Prostate gland (tissue), 2 donors: ENCODE measurements around the gene CHKA. TPM values are rescaled to one million over a fixed set of nuclear protein-coding genes. Genes with fewer than 3 reads are reported as not detected.

Source experiments
- DNase-seq: peaks from one replicate; pipeline ENCODE4 v3.0.0-alpha.2; 2019; ENCODE audit warnings: low spot score
- H3K27ac ChIP-seq, 2 donors: fragments of 200-600 bp; sonication (generic); 2 replicates each; pipeline ENCODE4 v1.5.1; 2017 to 2019
- H3K27me3 ChIP-seq: fragments of 200-600 bp; sonication (generic); replicated peaks from 2 replicates; pipeline ENCODE4 v1.5.1; 2019; ENCODE audit not compliant: insufficient read depth
- H3K36me3 ChIP-seq, 2 donors: fragments of 200-600 bp; sonication (generic); 1 replicate in 1 of 2; 2 replicates in 1 of 2; pipeline versions ENCODE4 v1.5.1 to v1.8.1; 2017 to 2019
- H3K4me1 ChIP-seq: fragments of 200-600 bp; sonication (generic); replicated peaks from 2 replicates; pipeline ENCODE4 v1.5.1; 2019
- H3K4me3 ChIP-seq, 2 donors: fragments of 200-600 bp; sonication (generic); 2 replicates each; pipeline ENCODE4 v1.5.1; 2017 to 2019
- H3K9me3 ChIP-seq: fragments of 200-600 bp; sonication (generic); 2 replicates; pipeline ENCODE4 v1.5.1; 2017
- CTCF ChIP-seq, 4 experiments: fragments of 200-600 bp in 2 of 4; fragments of 450-650 bp in 2 of 4; sonication (generic) in 2 of 4; IDR thresholded peaks; 1 replicate in 3 of 4; 2 replicates in 1 of 4; pipeline ENCODE4 v1.5.1; 2016 to 2019; ENCODE audit warnings: antibody characterized with exemption in 4 of 4, mild to moderate bottlenecking in 2 of 4, moderate library complexity in 2 of 4
- POLR2A ChIP-seq: fragments of 450-650 bp; IDR thresholded peaks from one replicate; pipeline ENCODE4 v1.6.1; 2016; ENCODE audit warnings: antibody characterized with exemption, mild to moderate bottlenecking
- POLR2AphosphoS5 ChIP-seq: sonication (generic); formaldehyde crosslinking; IDR thresholded peaks from one replicate; pipeline ENCODE4 v1.6.1; 2017; ENCODE audit warnings: antibody characterized with exemption
- WGBS: methylation state at CpG from one replicate; pipeline ENCODE4 v1.1.5; 2018; 5-methylcytosine and 5-hydroxymethylcytosine counted together
- intact Hi-C: fragments of 100-400 bp; cut with DNase I; formaldehyde crosslinking; loops from one replicate; pipeline ENCODE4 v1.14.2; 2022
- total RNA-seq, 2 donors: library from RNA; depleted of rRNA; stranded (reverse); fragments of >200 nt; gene quantifications; one replicate each; pipeline ENCODE4 v1.1.0, GENCODE V29; 2016

CHKA gene
- total RNA-seq, 2 donors from 2014 or later, result 88.6 to 93.4 TPM

- DNase-seq, result no peak
- intact Hi-C loops, result loop anchor here (5.0 kb wide), 1 partner anchor 163 kb away; no protein-coding TSS in a partner anchor
Measured at GRCh38 chr11:68044145-68044813, 76.9 kb downstream of the CHKA start.

GRCh38 chr11:68043349-68044144 lies 77.6 kb downstream of the CHKA start:
- H3K36me3 ChIP-seq, result peaks cover 0 to 12% of the 10 kb centered on the region in 2 donors
- intact Hi-C loops, result loop anchor here (5.0 kb wide), 1 partner anchor 164 kb away; no protein-coding TSS in a partner anchor
- peaks cover 4% of the 10 kb centered on the region for H3K4me1 ChIP-seq
- H3K27me3 ChIP-seq, result no peaks in the 10 kb centered on the region
- peak overlapping the region; percentile 58 to 65 for H3K27ac ChIP-seq
- DNase-seq, result no peak
- TF ChIP-seq POLR2A (no peak), CTCF (IDR thresholded peaks at IDR 0.05) (no peak), POLR2AphosphoS5 (no peak)
- H3K4me3 ChIP-seq, result no peak overlapping the region
- WGBS, result 71% methylated on average over 36 of the region's 36 CpGs
- no peaks in the 10 kb centered on the region for H3K9me3 ChIP-seq

More at GRCh38 chr11:68044145-68044813, 76.9 kb downstream of the CHKA start:
- WGBS, result 82% methylated on average over 24 of the region's 24 CpGs
- Histone ChIP-seq H3K4me1 (peaks cover 3% of the 10 kb centered on the region), H3K36me3 (peaks cover 0 to 12% of the 10 kb centered on the region in 2 donors), H3K27me3 (no peaks in the 10 kb centered on the region), H3K9me3 (no peaks in the 10 kb centered on the region), H3K4me3 (no peak overlapping the region), H3K27ac (no peak overlapping the region)
- no peak for TF ChIP-seq POLR2AphosphoS5
- no peak for TF ChIP-seq POLR2A
- no peak for TF ChIP-seq CTCF (IDR thresholded peaks at IDR 0.05)

- Histone ChIP-seq H3K4me1 (peaks cover 10% of the 10 kb centered on the region), H3K4me3 (no peak overlapping the region), H3K36me3 (peaks cover 0 to 12% of the 10 kb centered on the region in 2 donors), H3K27me3 (no peaks in the 10 kb centered on the region), H3K27ac (peak overlapping the region; percentile 58 to 65), H3K9me3 (no peaks in the 10 kb centered on the region)
- intact Hi-C loops, result loop anchor here (5.0 kb wide), 1 partner anchor 164 kb away; no protein-coding TSS in a partner anchor
- WGBS, result 71% methylated on average over 3 of the region's 8 CpGs
- TF ChIP-seq POLR2AphosphoS5, result no peak
- no peak for TF ChIP-seq POLR2A
- no peak for TF ChIP-seq CTCF (IDR thresholded peaks at IDR 0.05)
- DNase-seq, result no peak
Measured at GRCh38 chr11:68043029-68043348, 78.2 kb downstream of the CHKA start.

GRCh38 chr11:68042219-68043028 lies 78.8 kb downstream of the CHKA start:
- Histone ChIP-seq H3K27ac (peak overlapping the region; percentile 58 to 88), H3K36me3 (peaks cover 0 to 12% of the 10 kb centered on the region in 2 donors), H3K9me3 (no peaks in the 10 kb centered on the region), H3K27me3 (no peaks in the 10 kb centered on the region), H3K4me1 (peaks cover 10% of the 10 kb centered on the region), H3K4me3 (no peak overlapping the region)
- no peak for DNase-seq
- intact Hi-C loops, result loop anchor here (5.0 kb wide), 1 partner anchor 165 kb away; no protein-coding TSS in a partner anchor
- 92% methylated on average over 25 of the region's 27 CpGs for WGBS
- no peak for TF ChIP-seq POLR2AphosphoS5
- no peak for TF ChIP-seq CTCF (IDR thresholded peaks at IDR 0.05)
- no peak for TF ChIP-seq POLR2A
